Neural cell (in vitro differentiated cells): ENCODE measurements around the gene BTBD18. TPM values are rescaled to one million over a fixed set of nuclear protein-coding genes. Genes with fewer than 3 reads are reported as not detected.

Experiments
- H2AFZ ChIP-seq: fragments of 200-600, 300-800 bp; sonication (generic), shearing (Covaris generic); 2 replicates; pipeline ENCODE4 v1.6.0; 2014; ENCODE audit warnings: low read depth, mild to moderate bottlenecking, antibody characterized with exemption, low read length, moderate library complexity
- H3F3A ChIP-seq: fragments of 200-600 bp; shearing (Covaris generic); 2 replicates; pipeline ENCODE4 v1.6.1; 2016; ENCODE audit warnings: mild to moderate bottlenecking, moderate library complexity, mixed read lengths, antibody characterized with exemption, low read length; ENCODE audit not compliant: insufficient read depth, poor library complexity, severe bottlenecking
- H3K27ac ChIP-seq: fragments of 200-600, 300-800 bp; sonication (generic), shearing (Covaris generic); 2 replicates; pipeline ENCODE4 v1.5.1; 2014; ENCODE audit warnings: mild to moderate bottlenecking, low read length, moderate library complexity
- H3K27me3 ChIP-seq: fragments of 300-800, 200-600 bp; sonication (generic), shearing (Covaris generic); 2 replicates; pipeline ENCODE4 v1.6.0; 2014; ENCODE audit warnings: mild to moderate bottlenecking, low read depth, low read length, moderate library complexity; ENCODE audit not compliant: insufficient read depth
- H3K36me3 ChIP-seq: fragments of 300-800, 200-600 bp; sonication (generic), shearing (Covaris generic); 2 replicates; pipeline ENCODE4 v1.5.1; 2014; ENCODE audit warnings: mild to moderate bottlenecking, antibody characterized with exemption, low read length, moderate library complexity; ENCODE audit not compliant: insufficient read depth
- H3K4me2 ChIP-seq: fragments of 300-800, 200-600 bp; sonication (generic), shearing (Covaris generic); 2 replicates; pipeline ENCODE4 v1.6.0; 2014; ENCODE audit warnings: mild to moderate bottlenecking, low read length
- H3K4me3 ChIP-seq: fragments of 300-800, 200-600 bp; sonication (generic), shearing (Covaris generic); 2 replicates; pipeline ENCODE4 v1.5.1; 2014; ENCODE audit warnings: mild to moderate bottlenecking, low read length, moderate library complexity
- H3K79me2 ChIP-seq: fragments of 200-600 bp; shearing (Covaris generic); replicated peaks from 2 replicates; pipeline ENCODE4 v1.6.0; 2014; ENCODE audit warnings: mild to moderate bottlenecking, low read length, moderate library complexity; ENCODE audit not compliant: insufficient read depth
- H3K9ac ChIP-seq: fragments of 300-800, 200-600 bp; sonication (generic), shearing (Covaris generic); 2 replicates; pipeline ENCODE4 v1.6.1; 2016; ENCODE audit warnings: mild to moderate bottlenecking, low read length, mixed read lengths
- H3K9me2 ChIP-seq: fragments of 200-600 bp; shearing (Covaris generic); 2 replicates; pipeline ENCODE4 v1.6.1; 2016; ENCODE audit warnings: mild to moderate bottlenecking, low read length, mixed read lengths; ENCODE audit not compliant: insufficient read depth
- H3K9me3 ChIP-seq: fragments of 200-600, 300-800 bp; sonication (generic), shearing (Covaris generic); 2 replicates; pipeline ENCODE4 v1.6.1; 2016; ENCODE audit warnings: mild to moderate bottlenecking, mixed run types, low read length, moderate library complexity, mixed read lengths
- H4K20me1 ChIP-seq: fragments of 200-600 bp; shearing (Covaris generic); 2 replicates; pipeline ENCODE4 v1.6.1; 2016; ENCODE audit warnings: mild to moderate bottlenecking, mixed run types; ENCODE audit not compliant: insufficient read depth
- CTCF ChIP-seq: fragments of 450-650 bp; IDR thresholded peaks from 2 replicates; pipeline ENCODE4 v1.5.1; 2014; ENCODE audit warnings: antibody characterized with exemption, mild to moderate bottlenecking, moderate library complexity; ENCODE audit not compliant: poor library complexity, severe bottlenecking
- EP300 ChIP-seq: fragments of 450-650 bp; conservative IDR thresholded peaks from 2 replicates; pipeline ENCODE4 v1.6.1; 2014; ENCODE audit warnings: antibody characterized with exemption, mild to moderate bottlenecking, moderate library complexity; ENCODE audit not compliant: poor library complexity, severe bottlenecking
- EZH2 ChIP-seq: fragments of 200-600, 300-800 bp; shearing (Covaris generic), sonication (generic); IDR thresholded peaks from 2 replicates; pipeline ENCODE4 v1.6.1; 2014; ENCODE audit warnings: antibody characterized with exemption, low read length, borderline replicate concordance, mild to moderate bottlenecking; ENCODE audit not compliant: insufficient read depth, poor library complexity, severe bottlenecking
- MXI1 ChIP-seq: fragments of 450-650 bp; conservative IDR thresholded peaks from 2 replicates; pipeline ENCODE4 v1.6.1; 2014; ENCODE audit warnings: antibody characterized with exemption, mild to moderate bottlenecking; ENCODE audit not compliant: poor library complexity, severe bottlenecking
- POLR2AphosphoS5 ChIP-seq: IDR thresholded peaks from 2 replicates; pipeline ENCODE4 v1.6.1; 2012
- RAD21 ChIP-seq: fragments of 450-650 bp; conservative IDR thresholded peaks from 2 replicates; pipeline ENCODE4 v1.6.1; 2014; ENCODE audit warnings: antibody characterized with exemption, mild to moderate bottlenecking, moderate library complexity
- REST ChIP-seq: IDR thresholded peaks from 2 replicates; pipeline ENCODE4 v1.6.1; 2012; ENCODE audit warnings: borderline replicate concordance
- SMC3 ChIP-seq: fragments of 450-650 bp; conservative IDR thresholded peaks from 2 replicates; pipeline ENCODE4 v1.6.1; 2014; ENCODE audit warnings: antibody characterized with exemption, mild to moderate bottlenecking, moderate library complexity; ENCODE audit not compliant: poor library complexity
- TAF1 ChIP-seq: IDR thresholded peaks from 2 replicates; pipeline ENCODE4 v1.6.1; 2012; ENCODE audit warnings: low read depth
- polyA plus RNA-seq: library from polyadenylated mRNA; depleted of rRNA; stranded (reverse); fragments of >200 nt; gene quantifications from 2 replicates; pipeline ENCODE4 v1.2.3, GENCODE V29; 2014

BTBD18 gene
- polyA plus RNA-seq, 1 donor from 2014 or later, result not detected

- Histone ChIP-seq H2AFZ (no peak overlapping the region), H3K4me3 (no peak overlapping the region), H3F3A (no peaks in the 10 kb centered on the region), H3K9ac (no peak overlapping the region), H3K4me2 (no peak overlapping the region), H3K9me3 (no peaks in the 10 kb centered on the region), H3K27ac (no peak overlapping the region), H3K79me2 (no peaks in the 10 kb centered on the region), H3K27me3 (no peaks in the 10 kb centered on the region), H3K9me2 (no peaks in the 10 kb centered on the region), H4K20me1 (no peaks in the 10 kb centered on the region), H3K36me3 (peaks cover 17% of the 10 kb centered on the region)
- TF ChIP-seq EP300 (no peak), CTCF (no peak), POLR2AphosphoS5 (no peak), SMC3 (no peak), MXI1 (no peak), TAF1 (no peak), REST (no peak), EZH2 (no peak)
Measured at GRCh38 chr11:57700425-57700824, 51.2 kb downstream of the BTBD18 start.

- TF ChIP-seq TAF1, result no peak
- TF ChIP-seq MXI1, result no peak
- no peak for TF ChIP-seq RAD21
- no peak for TF ChIP-seq REST
- no peak for TF ChIP-seq EP300
- TF ChIP-seq CTCF, result no peak
- TF ChIP-seq SMC3, result no peak
- no peak for TF ChIP-seq POLR2AphosphoS5
- no peak for TF ChIP-seq EZH2
- H3K9me3 ChIP-seq, result no peaks in the 10 kb centered on the region
Measured at GRCh38 chr11:57699813-57700212, 51.8 kb downstream of the BTBD18 start.

More at GRCh38 chr11:57699813-57700212, 51.8 kb downstream of the BTBD18 start:
- no peak overlapping the region for H2AFZ ChIP-seq
- H3K36me3 ChIP-seq, result peaks cover 17% of the 10 kb centered on the region
- no peaks in the 10 kb centered on the region for H3K27me3 ChIP-seq
- no peak overlapping the region for H3K4me3 ChIP-seq
- H3K27ac ChIP-seq, result no peak overlapping the region
- H4K20me1 ChIP-seq, result no peaks in the 10 kb centered on the region
- no peaks in the 10 kb centered on the region for H3F3A ChIP-seq
- no peaks in the 10 kb centered on the region for H3K9me2 ChIP-seq
- no peak overlapping the region for H3K4me2 ChIP-seq
- H3K9ac ChIP-seq, result no peak overlapping the region
- H3K79me2 ChIP-seq, result no peaks in the 10 kb centered on the region
